HG03432 (cell line): ENCODE results near the gene ULK4.
A peak's percentile ranks its signal among the peaks of the same experiment; 100 is the strongest.

Experiments
- ATAC-seq: cut with Tn5 transposase; IDR thresholded peaks from one replicate; pipeline ENCODE4 v1.9.1; 2021; ENCODE audit warnings: mild to moderate bottlenecking, moderate library complexity; ENCODE audit not compliant: unreplicated experiment

The ULK4 gene

DNA sequence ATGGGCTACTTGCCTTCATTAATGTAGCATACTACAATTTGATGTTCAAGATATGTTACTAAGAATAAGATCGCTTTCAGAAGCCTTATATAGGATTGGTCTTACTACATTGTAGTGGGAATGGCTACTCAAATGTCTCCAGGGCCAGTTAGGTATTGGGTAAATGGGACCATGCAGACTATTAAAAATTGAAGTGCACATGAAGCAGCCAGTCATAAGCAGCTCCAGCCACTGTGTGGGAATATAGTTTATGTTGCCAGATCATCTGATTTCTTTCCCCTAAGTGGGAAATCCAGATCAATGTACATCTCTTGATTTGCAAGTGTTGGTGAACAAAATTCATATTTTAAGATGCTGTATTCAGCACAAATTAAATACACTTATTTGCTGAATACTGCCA lies 757.5 kb downstream of the ULK4 start:
- ATAC-seq: no peak

DNA sequence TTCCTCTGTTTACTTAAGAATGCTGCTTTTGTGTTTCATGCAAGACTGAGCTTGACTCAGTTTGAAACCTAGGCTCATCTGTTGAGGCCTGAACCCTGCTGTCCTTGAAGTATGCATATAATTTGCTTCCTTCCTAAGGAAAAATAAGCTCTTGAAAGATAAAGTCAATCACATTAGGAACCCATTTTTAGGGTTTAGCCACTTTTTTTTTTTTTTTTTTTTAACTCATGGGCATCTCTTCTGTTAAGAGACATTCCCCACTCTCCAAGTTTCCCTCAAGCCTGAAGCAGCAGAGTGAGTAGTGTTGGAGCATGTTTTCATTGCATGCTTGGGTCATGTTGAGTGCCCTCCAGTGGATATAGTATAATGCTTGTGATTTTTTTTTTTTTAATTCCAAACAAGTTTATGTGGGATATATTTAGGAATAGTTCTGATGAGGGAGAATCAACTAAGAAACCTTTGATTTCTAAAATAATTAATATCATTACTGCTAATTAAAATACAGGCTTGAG lies 759.0 kb downstream of the ULK4 start:
- ATAC-seq: peak; percentile 26

- ATAC-seq: no peak
Observed at GRCh38 chr3:41202075-41202833, 759.6 kb downstream of the ULK4 start.

DNA sequence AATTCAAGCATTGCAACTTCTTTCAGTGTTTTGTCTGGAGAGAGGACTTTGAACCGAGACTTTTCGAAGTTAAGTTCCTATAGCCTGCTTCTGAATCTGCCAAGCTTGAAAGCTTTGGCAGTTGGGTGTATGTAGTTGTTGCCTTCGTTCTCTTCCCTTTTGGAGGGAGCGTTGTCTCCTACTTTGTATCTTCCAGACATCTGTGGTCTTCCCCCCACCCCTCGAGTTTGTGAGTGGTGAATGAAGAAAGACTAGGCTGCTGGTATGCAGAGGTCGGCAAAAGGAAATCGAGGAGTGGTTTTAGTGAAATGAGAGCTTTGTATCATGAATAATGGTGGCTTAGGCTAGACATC lies 761.3 kb downstream of the ULK4 start:
- no peak for ATAC-seq

GRCh38 chr3:41199866-41200668 lies 761.8 kb downstream of the ULK4 start:
- ATAC-seq: peak; percentile 17

- peak; percentile 79 for ATAC-seq
Observed at GRCh38 chr3:41198950-41199865, 762.7 kb downstream of the ULK4 start, which contains the start of gene CTNNB1. Gene CTNNB1, plus strand, starts transcription at chr3:41199505. Its CDS starts 24,564 bp downstream, at chr3:41224069.

GRCh38 chr3:41198526-41198925 lies 763.4 kb downstream of the ULK4 start:
- ATAC-seq: peak; percentile 5

DNA sequence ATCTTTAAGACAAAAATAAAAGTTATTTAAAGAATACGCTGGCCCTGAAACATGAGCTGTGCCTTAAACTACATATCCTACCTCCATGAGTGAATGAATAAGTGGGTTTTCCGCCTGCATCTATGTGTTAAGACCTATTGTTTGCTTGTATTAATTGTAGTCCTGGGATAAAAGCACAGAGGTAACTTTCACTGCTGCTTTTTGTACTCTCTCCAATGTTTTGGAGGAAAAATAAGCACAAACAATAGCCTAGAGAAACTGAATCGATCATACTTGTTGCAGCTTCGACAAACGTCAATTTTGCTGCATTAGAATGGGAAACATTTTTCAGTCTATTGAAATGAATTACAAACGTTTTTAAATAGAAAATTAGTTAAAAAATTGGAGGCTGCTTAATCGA lies 763.9 kb downstream of the ULK4 start:
- ATAC-seq: no peak
